Inflammatory macrophage (primary cell): ENCODE results near the gene SRGN.

ENCODE experiments used
- DNase-seq, 2 donors: peaks; one replicate each; pipeline ENCODE4 v3.0.0-alpha.2; 2020 to 2022

SRGN gene

GRCh38 chr10:69090685-69091084 is 2.8 kb downstream of the SRGN start:
- DNase-seq = no peak

- no peak for DNase-seq
These were observed 3.3 kb downstream of the SRGN start for GRCh38 chr10:69091143-69091651.

DNA sequence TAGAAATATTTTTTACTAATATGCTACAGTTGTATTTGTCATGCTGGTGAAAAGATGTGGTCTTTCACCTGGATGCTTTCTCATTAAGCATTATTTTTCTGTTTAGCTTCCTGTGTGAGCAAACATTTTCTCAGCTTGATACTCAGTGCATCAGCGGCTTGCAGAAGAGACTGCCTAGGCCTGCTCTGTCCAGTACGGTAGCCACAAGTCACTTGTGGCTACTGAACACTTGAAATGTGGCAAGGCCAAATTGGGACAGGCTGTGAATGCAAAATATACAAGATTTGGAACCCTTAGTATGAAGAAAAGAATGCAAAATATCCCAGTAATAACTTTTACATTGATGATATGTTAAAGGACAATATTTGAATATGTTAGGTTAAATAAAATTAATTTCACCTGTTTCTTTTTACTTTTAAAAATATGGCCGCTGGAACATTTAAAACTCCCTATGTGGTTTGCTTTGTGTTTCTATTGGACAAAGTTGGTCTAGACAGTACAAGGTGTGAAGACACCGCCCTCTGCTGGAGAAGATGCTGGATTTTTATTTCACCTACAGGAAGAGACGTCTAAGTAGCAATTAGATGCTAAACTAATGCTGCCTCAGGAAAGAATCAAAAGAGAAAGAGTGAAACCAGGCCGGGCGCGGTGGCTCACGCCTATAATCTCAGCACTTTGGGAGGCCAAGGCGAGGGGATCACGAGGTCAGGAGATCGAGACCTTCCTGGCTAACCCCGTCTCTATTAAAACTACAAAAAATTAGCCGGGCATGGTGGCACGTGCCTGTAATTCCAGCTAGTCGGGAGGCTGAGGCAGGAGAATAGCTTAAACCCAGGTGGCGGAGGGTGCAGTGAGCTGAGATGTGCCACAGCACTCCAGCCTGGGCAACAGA is 5.3 kb downstream of the SRGN start:
- peak; percentile 88 to 90 for DNase-seq

DNA sequence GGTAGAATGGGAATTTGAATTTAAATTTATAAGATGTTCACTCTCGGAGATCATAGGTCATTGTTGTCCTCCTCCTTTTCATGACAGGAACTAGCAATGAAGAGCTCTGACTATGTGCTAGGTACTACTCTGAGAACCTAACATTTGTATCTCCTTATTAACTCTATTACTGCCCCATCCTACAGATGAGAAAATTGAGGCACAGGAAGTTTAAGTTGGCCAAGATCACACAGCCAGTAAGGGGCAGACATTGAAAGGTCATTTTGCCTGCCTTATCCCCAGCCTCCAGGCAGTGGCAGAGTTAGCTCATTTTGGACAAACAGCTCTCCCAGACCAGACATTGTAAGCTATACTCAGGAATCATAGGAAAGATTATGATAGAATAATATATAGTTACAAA is 6.0 kb downstream of the SRGN start:
- peak; percentile 52 to 74 for DNase-seq

GRCh38 chr10:69096045-69096444 is 8.1 kb downstream of the SRGN start:
- DNase-seq = peak; percentile 75 to 85

DNA sequence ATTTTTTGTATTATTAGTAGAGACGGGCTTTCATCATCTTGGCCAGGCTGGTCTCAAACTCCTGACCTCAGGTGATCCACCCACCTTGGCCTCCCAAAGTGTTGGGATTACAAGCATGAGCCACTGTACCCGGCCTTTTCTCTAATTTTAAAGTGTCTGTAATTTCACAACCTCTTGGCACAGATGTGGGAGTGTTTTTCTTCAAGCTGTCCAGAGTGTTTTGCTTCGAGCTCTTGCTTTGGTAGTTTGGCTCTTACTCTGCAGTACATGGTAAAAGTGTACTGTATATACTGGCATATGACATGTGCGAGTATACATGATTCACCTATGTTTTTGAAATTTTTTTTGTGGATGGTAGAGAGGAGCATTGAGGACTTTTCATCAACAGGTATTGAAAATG is 9.8 kb downstream of the SRGN start:
- DNase-seq = peak in 1 of 2 donors; percentile 40

- no peak for DNase-seq
These were observed 12.4 kb downstream of the SRGN start for GRCh38 chr10:69100136-69100872.

DNA sequence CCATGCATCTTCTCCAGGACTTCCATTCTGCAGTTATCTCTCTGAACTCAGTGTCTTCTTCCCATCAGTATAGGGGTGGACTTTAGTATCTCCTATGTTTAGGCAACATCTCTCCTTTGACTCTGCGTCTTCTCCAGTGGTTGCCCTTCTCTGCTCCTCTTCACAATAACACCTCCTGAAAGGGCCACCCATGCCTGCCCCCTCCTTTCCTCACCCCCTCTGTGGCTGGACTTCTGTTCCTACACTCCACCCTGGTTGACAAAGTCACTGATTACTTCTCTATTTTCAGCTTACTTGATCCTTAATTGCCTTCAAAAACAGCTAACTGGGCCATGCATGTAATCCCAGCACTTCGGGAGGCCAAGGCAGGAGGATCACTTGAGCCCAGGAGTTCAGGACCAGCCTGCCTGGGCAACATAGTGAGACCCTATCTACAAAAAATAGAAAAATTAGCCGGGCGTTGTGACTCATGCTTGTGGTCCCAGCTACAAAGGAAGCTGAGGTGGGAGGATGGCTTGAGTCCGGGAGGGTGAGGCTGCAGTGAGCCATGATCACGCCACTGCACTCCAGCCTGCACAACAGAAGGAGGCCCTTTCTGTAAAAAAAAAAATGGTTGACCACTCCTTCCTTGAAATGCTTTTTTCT is 13.7 kb downstream of the SRGN start:
- peak; percentile 86 to 94 for DNase-seq

DNA sequence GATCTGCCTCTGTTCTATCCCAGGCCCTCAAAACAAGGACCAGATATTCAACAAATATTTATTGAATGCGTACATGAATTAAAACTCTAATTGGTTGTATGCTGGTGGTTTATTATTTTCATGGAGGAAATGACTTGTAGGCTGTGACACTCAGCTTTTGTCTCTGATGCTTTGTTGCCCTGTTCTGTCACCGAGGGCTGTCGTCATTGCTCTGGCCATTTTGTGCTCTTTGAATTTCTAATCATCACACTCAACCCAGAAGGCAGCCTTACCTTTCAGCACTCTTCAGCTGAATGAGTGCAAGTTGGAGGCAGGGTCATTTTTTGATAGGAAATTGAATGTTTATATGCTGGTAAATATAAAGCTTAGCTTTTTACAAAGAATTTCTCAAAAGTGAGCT is 14.5 kb downstream of the SRGN start:
- no peak for DNase-seq

GRCh38 chr10:69103784-69104183 is 15.9 kb downstream of the SRGN start:
- no peak for DNase-seq

GRCh38 chr10:69104994-69105790 is 17.3 kb downstream of the SRGN start:
- no peak for DNase-seq

GRCh38 chr10:69107176-69107490 is 19.2 kb downstream of the SRGN start:
- no peak for DNase-seq

GRCh38 chr10:69107699-69108098 is 19.8 kb downstream of the SRGN start:
- DNase-seq = no peak

DNA sequence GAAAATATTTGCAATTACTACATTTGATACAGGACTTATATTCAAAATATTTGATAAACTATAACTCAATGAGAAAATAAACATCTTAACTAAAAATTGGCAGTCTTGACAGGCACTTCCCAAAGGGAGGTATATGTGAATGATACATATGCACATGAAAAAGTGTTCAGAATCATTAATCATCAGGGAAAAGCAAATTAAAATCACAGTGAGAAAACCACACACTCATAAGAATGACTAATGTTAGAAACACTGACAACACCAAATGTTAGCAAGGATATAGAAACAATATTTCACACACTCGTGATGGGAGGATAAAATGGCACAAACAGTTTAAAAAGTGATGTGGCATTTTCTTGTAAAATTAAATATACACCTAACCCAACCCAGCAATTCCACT is 32.0 kb downstream of the SRGN start:
- no peak for DNase-seq

DNA sequence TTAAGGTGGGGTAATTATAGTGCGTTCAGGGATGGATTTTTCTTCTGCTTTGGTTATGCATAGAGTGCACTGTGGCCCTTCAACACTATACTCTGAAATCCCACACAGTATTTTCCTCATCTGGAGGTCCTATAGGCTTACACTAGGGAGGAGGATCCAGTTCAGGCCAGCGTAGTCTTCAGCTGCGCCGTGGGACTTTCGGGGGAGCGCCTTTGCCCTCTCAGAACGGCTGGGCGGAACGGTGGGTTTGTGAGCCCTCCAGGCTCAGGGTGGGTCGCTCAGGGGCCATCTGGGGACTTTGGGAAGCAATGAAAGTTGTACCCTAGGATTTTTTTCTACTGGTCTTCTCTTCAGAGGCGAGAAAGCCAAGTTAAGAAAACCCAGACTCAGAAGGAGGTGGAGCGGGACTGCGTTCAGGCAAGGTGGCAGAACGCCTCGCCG is 35.4 kb downstream of the SRGN start:
- DNase-seq = peak in 1 of 2 donors; percentile 69

DNA sequence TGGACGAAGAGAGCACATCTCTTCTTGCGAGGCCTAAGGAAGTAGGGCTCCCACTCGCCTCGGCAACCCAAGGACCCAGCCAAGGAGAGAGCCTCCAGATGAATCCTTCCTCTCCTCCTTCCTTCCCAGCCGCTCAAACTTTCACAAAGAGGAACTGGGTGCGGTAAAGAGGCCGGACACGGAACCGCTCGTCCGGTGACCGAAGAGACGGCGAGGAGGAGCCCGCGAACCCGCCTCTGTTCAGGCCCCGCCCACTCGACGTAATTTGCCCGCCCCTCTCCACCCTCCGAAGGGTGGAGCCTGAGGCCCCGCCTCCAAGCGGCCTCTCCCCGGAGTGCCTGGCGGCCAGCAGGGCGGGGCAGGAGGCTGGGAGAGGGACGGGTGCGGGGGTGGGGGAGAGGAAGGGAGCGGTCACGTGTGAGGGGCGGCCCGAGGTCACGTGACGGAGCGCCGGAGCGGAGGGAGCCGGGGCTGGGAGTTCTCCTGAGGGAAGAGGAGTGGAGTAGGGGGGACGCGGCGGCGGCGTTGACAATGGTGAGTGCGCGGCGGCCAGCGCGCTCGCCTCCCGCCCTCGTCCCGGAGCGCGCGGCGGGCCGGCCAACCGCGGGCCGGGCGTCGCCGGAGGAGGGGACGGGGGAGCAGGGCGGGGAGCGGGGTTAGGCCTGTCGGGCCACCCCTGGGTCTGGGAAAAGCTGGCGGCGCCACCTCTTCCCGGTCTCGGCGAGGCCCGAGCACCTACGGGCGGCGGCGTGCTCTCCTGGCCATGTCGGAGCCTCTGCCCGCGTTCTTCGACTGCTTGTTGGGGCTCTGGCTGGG is 36.1 kb downstream of the SRGN start, which contains the start of gene VPS26A:
VPS26A (plus strand) TSS at position 432 of the 816 bp plus-strand sequence; CDS start at position 532, 100 bp downstream.
- peak; percentile 99 for DNase-seq

DNA sequence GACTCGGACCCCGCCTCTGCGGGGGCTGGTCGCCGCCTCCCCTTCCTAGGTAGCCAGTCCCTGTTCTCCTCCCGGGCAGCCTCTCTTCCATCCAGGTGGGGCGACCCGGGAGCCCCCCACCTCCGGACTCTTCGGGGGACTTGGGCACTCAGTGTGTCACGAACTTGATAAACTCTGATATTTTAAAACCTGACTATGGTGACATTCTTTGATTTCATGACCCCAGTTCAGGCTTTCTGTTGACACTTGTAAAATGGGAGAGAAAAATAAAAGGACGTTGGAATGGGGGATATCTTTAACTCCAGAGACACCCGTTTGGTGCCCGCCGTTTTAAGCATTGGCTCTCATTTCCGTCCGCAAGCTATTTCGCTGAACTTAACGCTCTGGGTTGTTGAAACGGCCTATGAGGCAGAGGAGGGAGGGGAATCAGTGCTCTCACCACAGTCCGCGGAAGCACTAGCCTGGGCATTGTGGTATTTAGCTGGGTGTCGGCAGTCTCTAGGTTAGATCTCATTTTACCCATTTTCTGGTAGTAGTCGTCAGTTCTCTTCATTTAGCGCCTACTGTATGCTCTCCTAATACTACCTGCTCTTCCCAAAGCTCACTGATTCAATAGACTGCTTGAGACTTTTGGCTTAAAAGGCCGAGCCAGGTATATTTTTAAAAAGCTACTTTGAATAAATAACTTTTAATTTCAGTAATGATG is 36.8 kb downstream of the SRGN start:
- peak; percentile 67 to 69 for DNase-seq

DNA sequence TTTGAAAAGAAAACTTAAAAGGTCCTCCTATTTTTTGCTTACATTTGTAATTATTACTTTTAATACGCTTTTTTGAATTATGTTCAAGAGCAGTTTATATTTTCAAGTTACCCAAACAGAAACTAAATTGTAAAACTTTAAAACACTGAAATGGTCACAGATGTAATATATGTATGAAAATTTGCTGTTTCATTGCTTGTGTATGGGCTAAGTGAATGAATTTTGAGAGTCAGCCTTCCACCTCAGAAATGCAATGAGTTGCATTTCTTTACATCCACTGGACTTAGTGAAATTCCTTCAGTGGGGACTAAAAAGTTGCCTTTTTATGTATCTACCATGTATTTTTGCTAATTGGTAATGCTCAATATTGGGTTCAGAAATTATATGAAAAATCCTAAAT is 37.7 kb downstream of the SRGN start:
- DNase-seq = no peak

DNA sequence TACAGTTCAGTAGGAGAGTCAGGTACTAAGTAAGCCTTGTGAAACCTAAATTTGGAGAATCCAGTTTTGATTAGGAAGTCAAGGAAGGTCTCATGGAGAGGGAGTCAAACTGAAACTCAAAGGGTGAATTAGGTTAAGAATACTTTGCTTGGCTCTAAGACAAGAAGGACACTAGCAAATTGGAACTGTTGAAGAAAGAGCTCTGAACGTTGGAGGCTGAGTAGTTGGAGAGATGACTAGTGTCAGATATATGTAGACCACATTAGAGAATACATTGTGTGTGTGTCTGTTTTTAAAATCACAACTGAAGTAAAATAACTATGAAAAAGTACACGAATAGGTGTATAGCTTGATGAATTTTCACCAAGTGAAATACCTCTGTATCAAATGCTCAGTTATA is 42.3 kb downstream of the SRGN start:
- DNase-seq = no peak

DNA sequence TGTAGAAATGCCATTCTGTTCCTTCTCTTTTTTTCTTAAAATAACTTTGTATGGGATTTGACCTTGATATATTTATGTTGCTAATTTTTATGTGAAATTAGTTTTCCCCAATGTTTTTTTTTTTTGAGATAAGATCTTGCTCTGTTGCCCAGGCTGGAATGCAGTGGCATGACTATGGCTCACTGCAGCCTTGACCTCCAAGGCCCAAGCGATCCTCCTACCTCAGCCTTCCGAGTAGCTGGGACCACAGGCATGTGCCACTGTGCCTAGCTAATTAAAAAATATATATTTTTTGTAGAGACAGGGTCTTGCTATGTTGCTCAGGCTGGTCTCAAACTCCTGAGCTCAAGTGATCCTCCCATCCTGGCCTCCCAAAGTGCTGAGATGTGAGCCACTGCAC is 52.1 kb downstream of the SRGN start:
- no peak for DNase-seq

- no peak for DNase-seq
These were observed 53.4 kb downstream of the SRGN start for GRCh38 chr10:69141304-69141703.
